Kidney (tissue), 14 donors: Measurements from ENCODE around the gene ARID3A. TPM values are rescaled to one million over a fixed set of nuclear protein-coding genes. Genes with fewer than 3 reads are reported as not detected.

Experiments used
- DNase-seq, 5 donors: peaks; one replicate each; pipeline ENCODE4 v3.0.0-alpha.2; 2013 to 2020
- FAIRE-seq: peaks from 2 replicates; lab custom pipeline; 2012; peaks lifted over from hg19 to GRCh38; lab: Jason Lieb, UNC
- H3K27ac ChIP-seq, 2 donors: one replicate each; pipeline ENCODE4 v1.7.0; 2013; ENCODE audit warnings: low read depth in 2 of 2, low read length in 2 of 2, inconsistent platforms in 1 of 2
- H3K27me3 ChIP-seq: one replicate; pipeline ENCODE4 v1.7.1; 2013; ENCODE audit warnings: low read length, inconsistent platforms; ENCODE audit not compliant: control insufficient read depth, insufficient read depth
- H3K36me3 ChIP-seq, 3 donors: one replicate each; pipeline versions ENCODE4 v1.7.0 to v1.7.1; 2013; ENCODE audit warnings: low read length in 3 of 3, control low read depth in 1 of 3, inconsistent platforms in 1 of 3; ENCODE audit not compliant: insufficient read depth in 3 of 3, control insufficient read depth in 2 of 3
- H3K4me1 ChIP-seq, 3 donors: one replicate each; pipeline versions ENCODE4 v1.7.0 to v1.7.1; 2013; ENCODE audit warnings: low read length in 3 of 3, inconsistent platforms in 1 of 3, low read depth in 1 of 3; ENCODE audit not compliant: control insufficient read depth in 2 of 3, insufficient read depth in 2 of 3
- H3K4me3 ChIP-seq, 3 donors: one replicate each; pipeline versions ENCODE4 v1.7.0 to v1.8.1; 2013; ENCODE audit warnings: low read length in 3 of 3, control low read depth in 1 of 3, inconsistent platforms in 1 of 3
- H3K9ac ChIP-seq, 3 donors: one replicate each; pipeline versions ENCODE4 v1.7.0 to v1.7.1; 2013; ENCODE audit warnings: low read length in 3 of 3, control low read depth in 1 of 3, inconsistent platforms in 1 of 3
- H3K9me3 ChIP-seq, 3 donors: one replicate each; pipeline versions ENCODE4 v1.7.0 to v1.7.1; 2013; ENCODE audit warnings: low read length in 3 of 3, control low read depth in 1 of 3, inconsistent platforms in 1 of 3; ENCODE audit not compliant: control insufficient read depth in 2 of 3, insufficient read depth in 1 of 3
- CTCF ChIP-seq: IDR thresholded peaks from 3 replicates; pipeline ENCODE4 v1.5.1; 2012; ENCODE audit warnings: mild to moderate bottlenecking, moderate library complexity, borderline replicate concordance; ENCODE audit not compliant: insufficient read depth; ENCODE audit errors: extremely low read depth
- intact Hi-C: fragments of 100-400 bp; cut with DNase I; formaldehyde crosslinking; loops from one replicate; pipeline ENCODE4 v1.11.1; 2022
- polyA plus RNA-seq: library from polyadenylated mRNA; stranded (reverse); fragments of 350-450 nt; fragmentation: Illumina TruSeq; extraction: RNeasy Lipid Tissue Mini Kit (QIAGEN cat#74804); gene quantifications from one replicate; pipeline ENCODE4 v1.2.3, GENCODE V29; 2014; ENCODE audit warnings: low read depth, low replicate concordance; ENCODE audit not compliant: insufficient read depth
- total RNA-seq: library from RNA; stranded (reverse); fragmentation: NEBNext Ultra II Directional; extraction: Animal tissue kit (Norgen Biotek cat#: 25700); gene quantifications from one replicate; pipeline ENCODE4 v1.2.1, GENCODE V29; 2021
- donor health status: control.
- donor health status: control.
- donor health status: control.
- donor health status: control.
- donor health status: control.
- donor health status: DM: yes; HTN: yes; CAD: no.
- donor health status: Normal renal cell carcinoma (clear cell type).

ARID3A gene
- total and polyA plus RNA-seq, 2 donors from 2014 or later: 5.6 to 16.9 TPM

- H3K4me3 ChIP-seq: peak overlapping the region; percentile 41 to 78 (median 64)
- H3K9ac ChIP-seq: peak overlapping the region; percentile 15 to 82 (median 77)
- peak in 1 of 5 donors; percentile 58 for DNase-seq
- intact Hi-C loops: loop anchor here (5.0 kb wide), 1 partner anchor 56 kb away; the partner anchor contains the start of gene WDR18
- no peaks in the 10 kb centered on the region for H3K9me3 ChIP-seq
- no peaks in the 10 kb centered on the region for H3K36me3 ChIP-seq
- H3K4me1 ChIP-seq: peaks cover 0 to 5% (median 0%) of the 10 kb centered on the region in 3 donors
- TF ChIP-seq CTCF: no peak
- FAIRE-seq: no peak
- H3K27ac ChIP-seq: peak overlapping the region; percentile 51 to 84
- H3K27me3 ChIP-seq: no peaks in the 10 kb centered on the region
Measured at GRCh38 chr19:926323-926588, 421 bp downstream of the ARID3A start.

DNA sequence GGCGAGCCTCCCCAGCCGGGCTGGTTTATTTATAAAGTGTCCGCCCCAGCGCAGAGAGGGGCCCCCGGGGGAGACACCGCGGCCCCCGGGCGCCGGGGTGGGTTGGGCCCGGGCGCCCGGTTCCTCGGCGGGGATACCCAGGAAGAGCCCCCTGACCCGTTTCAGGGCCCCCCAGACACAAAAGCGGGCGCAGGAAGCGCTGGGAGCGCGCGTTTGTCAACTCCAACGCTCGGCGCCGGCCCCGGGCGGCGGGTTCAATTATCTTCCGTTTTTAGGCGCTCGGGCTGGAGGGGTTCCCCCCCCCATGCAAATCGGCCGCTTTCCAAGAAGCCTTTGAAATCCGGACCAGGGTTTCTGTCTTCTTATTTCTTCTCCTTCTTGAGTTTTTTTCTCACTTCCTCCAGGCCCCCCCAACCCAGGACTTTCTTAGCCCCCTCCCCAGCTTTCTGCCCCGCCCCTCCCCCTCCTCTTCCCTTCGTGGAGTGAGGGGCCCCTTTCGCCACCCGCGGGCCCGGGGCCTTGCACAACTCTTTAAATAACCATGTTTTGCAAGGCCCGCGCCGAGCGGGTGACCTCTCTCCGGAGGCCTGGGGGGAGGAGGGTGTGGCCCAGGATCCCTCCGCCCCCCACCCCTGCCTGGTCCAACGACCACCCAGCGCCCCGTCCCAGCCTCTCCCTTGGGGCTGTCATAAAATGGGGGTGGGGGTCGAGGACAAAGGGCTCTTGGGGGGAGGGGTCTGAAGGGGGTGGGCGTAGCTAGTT, 935 bp downstream of the ARID3A start:
- no peaks in the 10 kb centered on the region for H3K9me3 ChIP-seq

GRCh38 chr19:927351-927779, 1.5 kb downstream of the ARID3A start:
- intact Hi-C loops: loop anchor here (5.0 kb wide), 1 partner anchor 55 kb away; the partner anchor contains the start of gene WDR18

More for the DNA sequence above, 935 bp downstream of the ARID3A start:
- Histone ChIP-seq H3K36me3 (no peaks in the 10 kb centered on the region), H3K9ac (peak overlapping the region; percentile 15 to 82 (median 77)), H3K4me3 (peak overlapping the region; percentile 41 to 78 (median 64)), H3K4me1 (peaks cover 0 to 5% (median 0%) of the 10 kb centered on the region in 3 donors), H3K27me3 (no peaks in the 10 kb centered on the region), H3K27ac (peak overlapping the region; percentile 67 to 84)
- peak; percentile 58 to 91 (median 76) for DNase-seq
- intact Hi-C loops: loop anchor here (5.0 kb wide), 1 partner anchor 56 kb away; the partner anchor contains the start of gene WDR18
- no peak for TF ChIP-seq CTCF
- FAIRE-seq: no peak

More at GRCh38 chr19:927351-927779, 1.5 kb downstream of the ARID3A start:
- peaks cover 0 to 10% (median 0%) of the 10 kb centered on the region in 3 donors for H3K4me1 ChIP-seq
- H3K27me3 ChIP-seq: no peaks in the 10 kb centered on the region
- DNase-seq (peak in 4 of 5 donors; percentile 64 to 90 (median 80)), FAIRE-seq (no peak)
- H3K9me3 ChIP-seq: no peaks in the 10 kb centered on the region
- H3K9ac ChIP-seq: peak overlapping the region in 1 of 3 donors; percentile 40
- peak overlapping the region; percentile 60 to 67 for H3K27ac ChIP-seq
- H3K36me3 ChIP-seq: no peaks in the 10 kb centered on the region
- H3K4me3 ChIP-seq: peak overlapping the region in 2 of 3 donors; percentile 16 to 78
- TF ChIP-seq CTCF: no peak
